WTC11 (cell line): Measurements from ENCODE around the gene TCF20. TPM values are rescaled to one million over a fixed set of nuclear protein-coding genes. Genes with fewer than 3 reads are reported as not detected.

ENCODE experiments used
- ATAC-seq: fragments of 200-7000 bp; cut with Tn5 transposase; 2 replicates; pipeline ENCODE4 v1.10.0; 2021; ENCODE audit warnings: mild to moderate bottlenecking, moderate library complexity
- CTCF ChIA-PET: fragments of 300-600 bp; sonication (Branson Sonifier 250); formaldehyde crosslinking; loops from one replicate; lab custom pipeline; 2021; ENCODE audit warnings: antibody characterized with exemption; lab: Charles Lee
- POLR2A ChIA-PET: fragments of 350-600 bp; sonication (Branson Sonifier 250); formaldehyde crosslinking; loops from one replicate; lab custom pipeline; 2021; ENCODE audit warnings: antibody characterized with exemption; lab: Charles Lee
- DNase-seq: peaks from one replicate; pipeline ENCODE4 v3.0.0; 2021; ENCODE audit warnings: low spot score
- H3K27ac Mint-ChIP-seq: 2 replicates; pipeline ENCODE4 v1.8.0; 2021; ENCODE audit warnings: mixed read lengths
- H3K27me3 Mint-ChIP-seq: 2 replicates; pipeline ENCODE4 v1.8.0; 2021; ENCODE audit warnings: low read depth, mild to moderate bottlenecking, moderate library complexity, mixed read lengths
- H3K36me3 Mint-ChIP-seq: 2 replicates; pipeline ENCODE4 v1.8.0; 2021; ENCODE audit warnings: mixed read lengths
- H3K4me1 Mint-ChIP-seq: 2 replicates; pipeline ENCODE4 v1.8.0; 2022; ENCODE audit warnings: mixed read lengths
- H3K4me3 Mint-ChIP-seq: 2 replicates; pipeline ENCODE4 v1.8.0; 2021; ENCODE audit warnings: mild to moderate bottlenecking, moderate library complexity, mixed read lengths
- H3K9me3 Mint-ChIP-seq: 2 replicates; pipeline ENCODE4 v1.8.0; 2021; ENCODE audit warnings: mixed read lengths
- ATF1 ChIP-seq: sonication (generic); formaldehyde crosslinking; IDR thresholded peaks from 2 replicates; pipeline ENCODE4 v1.8.1; 2023; ENCODE audit warnings: mild to moderate bottlenecking, moderate library complexity, missing genetic modification reagents
- ATF6 ChIP-seq: sonication (generic); formaldehyde crosslinking; IDR thresholded peaks from 2 replicates; pipeline ENCODE4 v1.8.1; 2023; ENCODE audit warnings: mild to moderate bottlenecking, missing genetic modification reagents
- CREM ChIP-seq: sonication (generic); formaldehyde crosslinking; IDR thresholded peaks from 2 replicates; pipeline ENCODE4 v1.8.1; 2022; ENCODE audit warnings: mild to moderate bottlenecking, missing genetic modification reagents, moderate library complexity
- E2F4 ChIP-seq: sonication (generic); formaldehyde crosslinking; IDR thresholded peaks from 2 replicates; pipeline ENCODE4 v1.8.1; 2022; ENCODE audit warnings: low read depth, mild to moderate bottlenecking, moderate library complexity, missing genetic modification reagents, borderline replicate concordance
- ESRRA ChIP-seq: sonication (generic); formaldehyde crosslinking; IDR thresholded peaks from 2 replicates; pipeline ENCODE4 v1.8.1; 2022; ENCODE audit warnings: mild to moderate bottlenecking, missing genetic modification reagents, borderline replicate concordance
- ETV6 ChIP-seq: sonication (generic); formaldehyde crosslinking; IDR thresholded peaks from 2 replicates; pipeline ENCODE4 v1.8.1; 2022; ENCODE audit warnings: mild to moderate bottlenecking, missing genetic modification reagents
- FOXK1 ChIP-seq: sonication (generic); formaldehyde crosslinking; IDR thresholded peaks from 2 replicates; pipeline ENCODE4 v1.8.0; 2022; ENCODE audit warnings: mild to moderate bottlenecking, moderate library complexity, missing genetic modification reagents
- FOXP1 ChIP-seq: sonication (generic); formaldehyde crosslinking; IDR thresholded peaks from 2 replicates; pipeline ENCODE4 v1.8.0; 2022; ENCODE audit warnings: missing genetic modification reagents, mild to moderate bottlenecking, moderate library complexity, borderline replicate concordance
- GRHL2 ChIP-seq: fragments of 250-450 bp; sonication (Bioruptor Pico); IDR thresholded peaks from 2 replicates; pipeline ENCODE4 v1.8.0; 2022; ENCODE audit warnings: mild to moderate bottlenecking, moderate library complexity; ENCODE audit not compliant: insufficient replicate concordance, severe bottlenecking
- IRF2 ChIP-seq: sonication (generic); formaldehyde crosslinking; IDR thresholded peaks from 2 replicates; pipeline ENCODE4 v1.8.0; 2022; ENCODE audit warnings: low read depth, missing genetic modification reagents, borderline replicate concordance
- MAX ChIP-seq: sonication (generic); formaldehyde crosslinking; IDR thresholded peaks from 2 replicates; pipeline ENCODE4 v1.8.0; 2022; ENCODE audit warnings: mild to moderate bottlenecking, missing genetic modification reagents
- MYBL2 ChIP-seq: sonication (generic); formaldehyde crosslinking; IDR thresholded peaks from 2 replicates; pipeline ENCODE4 v1.8.1; 2023; ENCODE audit warnings: mild to moderate bottlenecking, moderate library complexity, missing genetic modification reagents
- TCF7 ChIP-seq: sonication (generic); formaldehyde crosslinking; IDR thresholded peaks from 2 replicates; pipeline ENCODE4 v1.8.0; 2022; ENCODE audit warnings: mild to moderate bottlenecking, low read depth, missing genetic modification reagents, moderate library complexity
- TP53 ChIP-seq: sonication (generic); formaldehyde crosslinking; IDR thresholded peaks from 2 replicates; pipeline ENCODE4 v1.8.1; 2023; ENCODE audit warnings: mild to moderate bottlenecking, missing genetic modification reagents
- ZNF138 ChIP-seq: sonication (generic); formaldehyde crosslinking; conservative IDR thresholded peaks from 2 replicates; pipeline ENCODE4 v1.8.1; 2022; ENCODE audit warnings: mild to moderate bottlenecking, moderate library complexity, missing genetic modification reagents
- ZNF317 ChIP-seq: sonication (generic); formaldehyde crosslinking; IDR thresholded peaks from 2 replicates; pipeline ENCODE4 v1.8.1; 2023; ENCODE audit warnings: low read depth, mild to moderate bottlenecking, moderate library complexity, missing genetic modification reagents, borderline replicate concordance
- ZNF425 ChIP-seq: fragments of 250-450 bp; sonication (Bioruptor Pico); conservative IDR thresholded peaks from 2 replicates; pipeline ENCODE4 v1.9.0; 2021; ENCODE audit warnings: mild to moderate bottlenecking
- total RNA-seq: library from RNA; stranded (reverse); gene quantifications from 3 replicates; pipeline ENCODE4 v1.2.3, GENCODE V29; 2021
- TF ChIP-seq, protein P1 (sequence below): sonication (generic); formaldehyde crosslinking; IDR thresholded peaks from 2 replicates; pipeline ENCODE4 v1.8.0; 2023; ENCODE audit warnings: missing genetic modification reagents, mild to moderate bottlenecking, borderline replicate concordance
- TF ChIP-seq, protein P2 (sequence below): sonication (generic); formaldehyde crosslinking; IDR thresholded peaks from 2 replicates; pipeline ENCODE4 v1.8.1; 2023; ENCODE audit warnings: mild to moderate bottlenecking, missing genetic modification reagents, moderate library complexity
- TF ChIP-seq, protein P3 (sequence below): sonication (generic); formaldehyde crosslinking; IDR thresholded peaks from 2 replicates; pipeline ENCODE4 v1.8.1; 2023; ENCODE audit warnings: mild to moderate bottlenecking, moderate library complexity, missing genetic modification reagents

The TCF20 gene
- total RNA-seq, 1 experiment from 2014 or later, result 77.0 TPM

DNA sequence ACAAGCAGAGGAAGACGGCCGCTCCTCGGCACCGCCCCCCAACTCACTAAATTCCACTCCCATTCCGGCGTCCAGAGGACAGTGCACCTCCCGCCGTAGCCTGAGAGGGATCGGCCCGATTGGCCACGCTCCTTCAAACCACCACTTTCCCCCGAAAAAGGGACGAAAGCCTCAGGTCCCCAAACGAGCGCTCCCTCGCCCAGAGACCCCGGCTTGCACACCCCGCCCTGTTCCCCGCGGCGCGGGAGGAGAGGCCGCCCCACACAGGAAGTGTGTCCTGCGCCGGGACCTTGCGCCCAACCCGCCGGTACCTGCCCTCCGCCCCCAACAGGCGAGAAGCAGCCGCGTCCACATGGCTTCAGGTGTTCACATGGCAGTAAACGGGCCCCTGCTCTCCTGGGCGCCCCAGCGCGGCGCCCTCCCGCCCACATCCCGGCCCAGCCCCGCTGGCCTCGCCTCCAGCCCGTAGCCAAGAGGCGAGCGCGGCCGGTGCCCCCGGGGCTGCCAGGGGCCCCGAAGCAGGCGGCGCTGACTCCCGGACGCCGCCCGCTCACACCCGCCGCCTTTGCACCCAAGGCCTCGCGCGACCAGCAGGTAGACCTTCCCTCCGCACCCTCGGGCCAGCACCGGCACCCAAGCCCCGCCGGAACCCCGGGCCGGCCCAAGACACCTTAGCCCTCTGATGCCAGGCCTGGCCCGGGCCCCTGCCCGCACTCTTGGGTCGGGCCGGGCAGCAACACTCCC, 849 bp downstream of the TCF20 start:
- Mint-ChIP-seq H3K27ac (peak overlapping the region; percentile 95), H3K27me3 (peaks cover 17% of the 10 kb centered on the region), H3K9me3 (no peaks in the 10 kb centered on the region), H3K4me1 (peaks cover 35% of the 10 kb centered on the region), H3K4me3 (peak overlapping the region; percentile 96), H3K36me3 (peaks cover 2% of the 10 kb centered on the region; the same call in 1 of the 2 replicates)
- peak; percentile 63 for ATAC-seq
- POLR2A ChIA-PET, result no interaction called here
- peak; percentile 80 for DNase-seq
- CTCF ChIA-PET, result interaction anchor here (0.9 to 1.3 kb wide), 2 partner anchors 100 to 153 kb away, joined by 3 to 8 read pairs; no protein-coding TSS in a partner anchor
- TF ChIP-seq E2F4 (CRISPR knock-in tag) (no peak), ZNF317 (CRISPR knock-in tag) (no peak), ESRRA (CRISPR knock-in tag) (no peak), FOXP1 (CRISPR knock-in tag) (0 out of 2 replicates have a peak, but pooled peaks have one; percentile 35), CREM (CRISPR knock-in tag) (peak; percentile 67; the same call in 1 of the 2 replicates), GRHL2 (CRISPR knock-in tag) (no peak), ETV6 (CRISPR knock-in tag) (0 out of 2 replicates have a peak, but pooled peaks have one; percentile 21), MYBL2 (no peak; the same call in 1 of the 2 replicates), TP53 (CRISPR knock-in tag) (peak; percentile 72; the same call in 1 of the 2 replicates), MAX (peak; percentile 74), ZNF425 (CRISPR knock-in tag) (no peak), ZNF138 (CRISPR knock-in tag) (peak; percentile 52; the same call in 1 of the 2 replicates), ATF1 (CRISPR knock-in tag) (0 out of 2 replicates have a peak, but pooled peaks have one; percentile 43), TCF7 (CRISPR knock-in tag) (0 out of 2 replicates have a peak, but pooled peaks have one; percentile 59), IRF2 (CRISPR knock-in tag) (no peak), ATF6 (CRISPR knock-in tag) (no peak), FOXK1 (CRISPR knock-in tag) (0 out of 2 replicates have a peak, but pooled peaks have one; percentile 42)
- TF ChIP-seq, protein P1, sequence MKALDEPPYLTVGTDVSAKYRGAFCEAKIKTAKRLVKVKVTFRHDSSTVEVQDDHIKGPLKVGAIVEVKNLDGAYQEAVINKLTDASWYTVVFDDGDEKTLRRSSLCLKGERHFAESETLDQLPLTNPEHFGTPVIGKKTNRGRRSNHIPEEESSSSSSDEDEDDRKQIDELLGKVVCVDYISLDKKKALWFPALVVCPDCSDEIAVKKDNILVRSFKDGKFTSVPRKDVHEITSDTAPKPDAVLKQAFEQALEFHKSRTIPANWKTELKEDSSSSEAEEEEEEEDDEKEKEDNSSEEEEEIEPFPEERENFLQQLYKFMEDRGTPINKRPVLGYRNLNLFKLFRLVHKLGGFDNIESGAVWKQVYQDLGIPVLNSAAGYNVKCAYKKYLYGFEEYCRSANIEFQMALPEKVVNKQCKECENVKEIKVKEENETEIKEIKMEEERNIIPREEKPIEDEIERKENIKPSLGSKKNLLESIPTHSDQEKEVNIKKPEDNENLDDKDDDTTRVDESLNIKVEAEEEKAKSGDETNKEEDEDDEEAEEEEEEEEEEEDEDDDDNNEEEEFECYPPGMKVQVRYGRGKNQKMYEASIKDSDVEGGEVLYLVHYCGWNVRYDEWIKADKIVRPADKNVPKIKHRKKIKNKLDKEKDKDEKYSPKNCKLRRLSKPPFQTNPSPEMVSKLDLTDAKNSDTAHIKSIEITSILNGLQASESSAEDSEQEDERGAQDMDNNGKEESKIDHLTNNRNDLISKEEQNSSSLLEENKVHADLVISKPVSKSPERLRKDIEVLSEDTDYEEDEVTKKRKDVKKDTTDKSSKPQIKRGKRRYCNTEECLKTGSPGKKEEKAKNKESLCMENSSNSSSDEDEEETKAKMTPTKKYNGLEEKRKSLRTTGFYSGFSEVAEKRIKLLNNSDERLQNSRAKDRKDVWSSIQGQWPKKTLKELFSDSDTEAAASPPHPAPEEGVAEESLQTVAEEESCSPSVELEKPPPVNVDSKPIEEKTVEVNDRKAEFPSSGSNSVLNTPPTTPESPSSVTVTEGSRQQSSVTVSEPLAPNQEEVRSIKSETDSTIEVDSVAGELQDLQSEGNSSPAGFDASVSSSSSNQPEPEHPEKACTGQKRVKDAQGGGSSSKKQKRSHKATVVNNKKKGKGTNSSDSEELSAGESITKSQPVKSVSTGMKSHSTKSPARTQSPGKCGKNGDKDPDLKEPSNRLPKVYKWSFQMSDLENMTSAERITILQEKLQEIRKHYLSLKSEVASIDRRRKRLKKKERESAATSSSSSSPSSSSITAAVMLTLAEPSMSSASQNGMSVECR, result peak; percentile 39; the same call in 1 of the 2 replicates
- TF ChIP-seq, protein P2, sequence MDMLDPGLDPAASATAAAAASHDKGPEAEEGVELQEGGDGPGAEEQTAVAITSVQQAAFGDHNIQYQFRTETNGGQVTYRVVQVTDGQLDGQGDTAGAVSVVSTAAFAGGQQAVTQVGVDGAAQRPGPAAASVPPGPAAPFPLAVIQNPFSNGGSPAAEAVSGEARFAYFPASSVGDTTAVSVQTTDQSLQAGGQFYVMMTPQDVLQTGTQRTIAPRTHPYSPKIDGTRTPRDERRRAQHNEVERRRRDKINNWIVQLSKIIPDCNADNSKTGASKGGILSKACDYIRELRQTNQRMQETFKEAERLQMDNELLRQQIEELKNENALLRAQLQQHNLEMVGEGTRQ (CRISPR knock-in tag), result peak; percentile 47; the same call in 1 of the 2 replicates
- TF ChIP-seq, protein P3, sequence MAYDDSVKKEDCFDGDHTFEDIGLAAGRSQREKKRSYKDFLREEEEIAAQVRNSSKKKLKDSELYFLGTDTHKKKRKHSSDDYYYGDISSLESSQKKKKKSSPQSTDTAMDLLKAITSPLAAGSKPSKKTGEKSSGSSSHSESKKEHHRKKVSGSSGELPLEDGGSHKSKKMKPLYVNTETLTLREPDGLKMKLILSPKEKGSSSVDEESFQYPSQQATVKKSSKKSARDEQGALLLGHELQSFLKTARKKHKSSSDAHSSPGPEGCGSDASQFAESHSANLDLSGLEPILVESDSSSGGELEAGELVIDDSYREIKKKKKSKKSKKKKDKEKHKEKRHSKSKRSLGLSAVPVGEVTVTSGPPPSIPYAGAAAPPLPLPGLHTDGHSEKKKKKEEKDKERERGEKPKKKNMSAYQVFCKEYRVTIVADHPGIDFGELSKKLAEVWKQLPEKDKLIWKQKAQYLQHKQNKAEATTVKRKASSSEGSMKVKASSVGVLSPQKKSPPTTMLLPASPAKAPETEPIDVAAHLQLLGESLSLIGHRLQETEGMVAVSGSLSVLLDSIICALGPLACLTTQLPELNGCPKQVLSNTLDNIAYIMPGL (CRISPR knock-in tag), result peak; percentile 80
